Vagina (tissue), 2 donors: Measurements from ENCODE around the gene LRRC27.

Source experiments
- CTCF ChIP-seq, 3 experiments: fragments of 450-650 bp in 2 of 3; fragments of 200-600 bp in 1 of 3; sonication (generic) in 1 of 3; IDR thresholded peaks; one replicate each; pipeline ENCODE4 v1.5.1; 2017 to 2019; ENCODE audit warnings: antibody characterized with exemption in 3 of 3, mild to moderate bottlenecking in 2 of 3, moderate library complexity in 2 of 3
- POLR2A ChIP-seq, 2 donors: fragments of 450-650 bp; IDR thresholded peaks; one replicate each; pipeline ENCODE4 v1.6.1; 2017; ENCODE audit warnings: antibody characterized with exemption in 2 of 2, mild to moderate bottlenecking in 2 of 2, moderate library complexity in 2 of 2
- POLR2AphosphoS5 ChIP-seq, 2 donors: sonication (generic); formaldehyde crosslinking; IDR thresholded peaks; one replicate each; pipeline ENCODE4 v1.9.0; 2017; ENCODE audit warnings: antibody characterized with exemption in 2 of 2, mild to moderate bottlenecking in 2 of 2, low read depth in 1 of 2; ENCODE audit not compliant: insufficient read depth in 1 of 2

GRCh38 chr10:132386419-132386831 lies 54.4 kb downstream of the LRRC27 start:
- no peak for TF ChIP-seq CTCF (IDR thresholded peaks at IDR 0.05)
- TF ChIP-seq POLR2A (IDR thresholded peaks at IDR 0.05): no peak
- no peak for TF ChIP-seq POLR2AphosphoS5 (IDR thresholded peaks at IDR 0.05; ENCODE audit: insufficient read depth in 1 of 2, low read depth in 1 of 2)
